Retinal pigment epithelial cell (primary cell): ENCODE data around the gene AAMDC.

ENCODE experiments used
- DNase-seq: peaks from one replicate; pipeline ENCODE4 v3.0.0-alpha.2; 2010; ENCODE audit warnings: low read depth
- H3K4me3 ChIP-seq: 2 replicates; pipeline ENCODE4 v1.5.1; 2011; ENCODE audit warnings: mild to moderate bottlenecking, low read length, control low read depth, moderate library complexity
- CTCF ChIP-seq: conservative IDR thresholded peaks from 2 replicates; pipeline ENCODE4 v1.5.1; 2011; ENCODE audit warnings: low read depth, low read length, control low read depth, inconsistent platforms

The AAMDC gene

GRCh38 chr11:77820565-77821348, at the start of gene AAMDC, which contains the start of gene RSF1:
AAMDC (plus strand) TSS chr11:77821144; CDS start chr11:77842497, 21,353 bp downstream.
RSF1 (minus strand) TSS chr11:77820722; CDS start chr11:77820714, 8 bp downstream.
- peak; percentile 95 for DNase-seq
- TF ChIP-seq CTCF = peak; percentile 77
- peak within 1 kb of the TSS; percentile 82 for H3K4me3 ChIP-seq

- DNase-seq = no peak
- no peak for TF ChIP-seq CTCF
- no peak overlapping the region for H3K4me3 ChIP-seq
Observed at GRCh38 chr11:77775936-77776335, 45.0 kb upstream of the AAMDC start.

GRCh38 chr11:77776455-77776854, 44.5 kb upstream of the AAMDC start:
- TF ChIP-seq CTCF = peak; percentile 28
- no peak for DNase-seq
- no peak overlapping the region for H3K4me3 ChIP-seq

- no peak for TF ChIP-seq CTCF
- DNase-seq = no peak
- no peak overlapping the region for H3K4me3 ChIP-seq
Observed at GRCh38 chr11:77778118-77778517, 42.8 kb upstream of the AAMDC start.

- no peak for TF ChIP-seq CTCF
- DNase-seq = no peak
Observed at GRCh38 chr11:77778549-77778948, 42.4 kb upstream of the AAMDC start.

GRCh38 chr11:77779935-77780334, 41.0 kb upstream of the AAMDC start:
- peak; percentile 2 for DNase-seq
- no peak for TF ChIP-seq CTCF
- H3K4me3 ChIP-seq = no peak overlapping the region

More at GRCh38 chr11:77778549-77778948, 42.4 kb upstream of the AAMDC start:
- H3K4me3 ChIP-seq = no peak overlapping the region

GRCh38 chr11:77783025-77783424, 37.9 kb upstream of the AAMDC start:
- no peak overlapping the region for H3K4me3 ChIP-seq
- no peak for TF ChIP-seq CTCF

More at GRCh38 chr11:77783025-77783424, 37.9 kb upstream of the AAMDC start:
- no peak for DNase-seq
